Measurements from ENCODE around the gene TOMM70. TPM values are rescaled to one million over a fixed set of nuclear protein-coding genes. Genes with fewer than 3 reads are reported as not detected.
"Not testable (repeated sequence)": the region's sequence is repeated elsewhere in the genome, so short reads cannot be mapped to it uniquely, and the experiment has no call there.

TOMM70 gene
- total and polyA plus RNA-seq, 8 donors: 12.9 to 95.6 (median 24.3) TPM

DNA sequence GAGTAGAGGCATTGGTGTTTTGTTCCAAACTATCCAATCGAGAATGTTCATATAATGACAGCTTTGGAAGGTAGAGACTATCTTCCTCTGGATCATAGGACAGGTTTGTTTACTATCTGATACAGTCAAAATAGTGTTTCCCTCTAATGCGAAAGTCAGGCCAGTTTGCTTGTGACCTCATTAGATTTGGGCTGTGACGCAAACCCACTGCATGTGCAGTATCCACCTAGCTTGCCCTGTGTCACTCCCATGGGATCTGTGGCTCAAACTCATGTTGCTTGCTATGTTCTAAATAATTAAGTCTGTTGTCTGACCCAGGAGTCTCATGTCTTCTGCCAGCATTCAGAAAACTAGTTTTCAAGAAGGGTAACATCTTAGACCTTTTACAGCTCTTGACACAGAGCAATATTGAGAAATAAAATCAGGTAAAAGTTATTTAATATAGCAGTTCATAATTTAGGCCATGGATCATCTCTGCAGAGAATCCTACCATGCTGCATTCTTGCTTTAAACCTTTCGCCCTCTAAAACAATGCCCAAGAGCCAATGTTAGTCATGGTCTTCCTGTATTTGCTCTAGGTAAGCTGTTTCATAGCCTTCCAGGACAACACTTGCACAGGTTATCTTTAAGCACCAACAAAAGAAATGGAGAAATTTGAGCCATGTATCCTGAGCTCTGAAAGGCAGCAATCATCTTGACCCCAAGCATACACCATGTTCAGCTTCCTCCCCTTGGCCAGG is 40.0 kb downstream of the TOMM70 start:
- peaks cover 16 to 88% (median 72%) of the 10 kb centered on the region in 4 donors for H3K36me3 ChIP-seq
- H3K9me3 ChIP-seq: no peaks in the 10 kb centered on the region

GRCh38 chr3:100359035-100359434 is 41.9 kb downstream of the TOMM70 start:
- H3K4me3 ChIP-seq: no peak overlapping the region
- H3K4me1 ChIP-seq: no peaks in the 10 kb centered on the region
- WGBS, 5 donors: 90 to 95% (median 92%) methylated on average over 3 of the region's 3 CpGs
- no peak overlapping the region for H3K27ac ChIP-seq
- TF ChIP-seq EP300 (IDR thresholded peaks at IDR 0.05): no peak
- peaks cover 11 to 88% (median 72%) of the 10 kb centered on the region in 4 donors for H3K36me3 ChIP-seq
- H3K27me3 ChIP-seq: no peaks in the 10 kb centered on the region
- intact Hi-C loops (cut with DNase I; ENCODE audit: low total_unique reads): no loop called here
- DNase-seq: no peak
- no peaks in the 10 kb centered on the region for H3K9me3 ChIP-seq

More for the DNA sequence above, 40.0 kb downstream of the TOMM70 start:
- DNase-seq: no peak
- no peaks in the 10 kb centered on the region for H3K4me1 ChIP-seq
- no peak overlapping the region for H3K4me3 ChIP-seq
- no peak for TF ChIP-seq POLR2A (IDR thresholded peaks at IDR 0.05)
- TF ChIP-seq, protein P1, sequence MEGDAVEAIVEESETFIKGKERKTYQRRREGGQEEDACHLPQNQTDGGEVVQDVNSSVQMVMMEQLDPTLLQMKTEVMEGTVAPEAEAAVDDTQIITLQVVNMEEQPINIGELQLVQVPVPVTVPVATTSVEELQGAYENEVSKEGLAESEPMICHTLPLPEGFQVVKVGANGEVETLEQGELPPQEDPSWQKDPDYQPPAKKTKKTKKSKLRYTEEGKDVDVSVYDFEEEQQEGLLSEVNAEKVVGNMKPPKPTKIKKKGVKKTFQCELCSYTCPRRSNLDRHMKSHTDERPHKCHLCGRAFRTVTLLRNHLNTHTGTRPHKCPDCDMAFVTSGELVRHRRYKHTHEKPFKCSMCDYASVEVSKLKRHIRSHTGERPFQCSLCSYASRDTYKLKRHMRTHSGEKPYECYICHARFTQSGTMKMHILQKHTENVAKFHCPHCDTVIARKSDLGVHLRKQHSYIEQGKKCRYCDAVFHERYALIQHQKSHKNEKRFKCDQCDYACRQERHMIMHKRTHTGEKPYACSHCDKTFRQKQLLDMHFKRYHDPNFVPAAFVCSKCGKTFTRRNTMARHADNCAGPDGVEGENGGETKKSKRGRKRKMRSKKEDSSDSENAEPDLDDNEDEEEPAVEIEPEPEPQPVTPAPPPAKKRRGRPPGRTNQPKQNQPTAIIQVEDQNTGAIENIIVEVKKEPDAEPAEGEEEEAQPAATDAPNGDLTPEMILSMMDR (IDR thresholded peaks at IDR 0.05): no peak
- TF ChIP-seq EP300 (IDR thresholded peaks at IDR 0.05): no peak
- no peak for TF ChIP-seq POLR2AphosphoS5 (IDR thresholded peaks at IDR 0.05)
- H3K27ac ChIP-seq: no peak overlapping the region
- intact Hi-C loops (cut with DNase I; ENCODE audit: low total_unique reads): no loop called here
- no peaks in the 10 kb centered on the region for H3K27me3 ChIP-seq
- WGBS, 5 donors: 86 to 94% (median 93%) methylated on average over 4 of the region's 4 CpGs

DNA sequence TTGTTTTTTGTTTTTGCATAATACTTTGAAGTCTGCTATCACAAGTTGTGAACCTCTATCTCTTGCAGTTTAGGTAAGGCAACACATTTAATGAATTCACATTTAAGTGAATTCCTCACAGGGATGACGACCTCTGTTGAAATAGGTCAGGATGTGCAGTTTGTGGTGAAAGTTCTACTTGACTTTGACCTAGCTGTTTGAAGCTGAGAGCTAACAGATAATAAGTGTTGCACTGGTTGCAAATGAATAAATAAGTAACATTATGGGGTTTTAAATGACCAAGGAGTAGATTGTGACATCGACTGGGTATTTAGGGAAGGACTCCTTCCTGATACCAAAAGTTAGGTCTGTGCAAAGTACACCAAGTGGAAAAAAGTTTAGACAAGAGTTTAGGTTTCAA is 42.5 kb downstream of the TOMM70 start:
- intact Hi-C loops (cut with DNase I; ENCODE audit: low total_unique reads): no loop called here
- no peak for DNase-seq
- H3K27me3 ChIP-seq: no peaks in the 10 kb centered on the region
- TF ChIP-seq POLR2A (IDR thresholded peaks at IDR 0.05): no peak
- no peak for TF ChIP-seq POLR2AphosphoS5 (IDR thresholded peaks at IDR 0.05)
- TF ChIP-seq, protein P1 (IDR thresholded peaks at IDR 0.05): no peak
- TF ChIP-seq EP300 (IDR thresholded peaks at IDR 0.05): no peak
- no peak overlapping the region for H3K4me3 ChIP-seq
- H3K36me3 ChIP-seq: peaks cover 11 to 88% (median 72%) of the 10 kb centered on the region in 4 donors
- 85 to 99% (median 95%) methylated on average over 2 of the region's 2 CpGs for WGBS, 5 donors
- no peaks in the 10 kb centered on the region for H3K9me3 ChIP-seq
- H3K27ac ChIP-seq: no peak overlapping the region
- H3K4me1 ChIP-seq: no peaks in the 10 kb centered on the region

- TF ChIP-seq EP300 (IDR thresholded peaks at IDR 0.05) (no peak), POLR2A (IDR thresholded peaks at IDR 0.05) (no peak)
- no peaks in the 10 kb centered on the region for H3K4me1 ChIP-seq
- H3K36me3 ChIP-seq: peaks cover 23 to 76% (median 68%) of the 10 kb centered on the region in 4 donors
- H3K27me3 ChIP-seq: no peaks in the 10 kb centered on the region
- no peak overlapping the region for H3K4me3 ChIP-seq
- intact Hi-C loops (cut with DNase I; ENCODE audit: low total_unique reads): no loop called here
- DNase-seq: no peak
- no peak overlapping the region for H3K27ac ChIP-seq
- 74 to 90% (median 85%) methylated on average over 3 of the region's 3 CpGs for WGBS, 5 donors
- no peaks in the 10 kb centered on the region for H3K9me3 ChIP-seq
Observed at GRCh38 chr3:100354850-100355249, 46.0 kb downstream of the TOMM70 start.

GRCh38 chr3:100352296-100353231 is 48.3 kb downstream of the TOMM70 start:
- H3K27me3 ChIP-seq: no peaks in the 10 kb centered on the region
- 93 to 95% (median 94%) methylated on average over 10 of the region's 10 CpGs for WGBS, 5 donors
- TF ChIP-seq, protein P1 (IDR thresholded peaks at IDR 0.05): no peak
- TF ChIP-seq POLR2AphosphoS5 (IDR thresholded peaks at IDR 0.05): no peak
- TF ChIP-seq EP300 (IDR thresholded peaks at IDR 0.05): no peak
- TF ChIP-seq POLR2A (IDR thresholded peaks at IDR 0.05): no peak
- H3K36me3 ChIP-seq: peaks cover 25 to 86% (median 81%) of the 10 kb centered on the region in 4 donors
- intact Hi-C loops (cut with DNase I; ENCODE audit: low total_unique reads): no loop called here
- no peaks in the 10 kb centered on the region for H3K4me1 ChIP-seq
- H3K27ac ChIP-seq: no peak overlapping the region
- DNase-seq: no peak
- no peaks in the 10 kb centered on the region for H3K9me3 ChIP-seq
- H3K4me3 ChIP-seq: no peak overlapping the region

DNA sequence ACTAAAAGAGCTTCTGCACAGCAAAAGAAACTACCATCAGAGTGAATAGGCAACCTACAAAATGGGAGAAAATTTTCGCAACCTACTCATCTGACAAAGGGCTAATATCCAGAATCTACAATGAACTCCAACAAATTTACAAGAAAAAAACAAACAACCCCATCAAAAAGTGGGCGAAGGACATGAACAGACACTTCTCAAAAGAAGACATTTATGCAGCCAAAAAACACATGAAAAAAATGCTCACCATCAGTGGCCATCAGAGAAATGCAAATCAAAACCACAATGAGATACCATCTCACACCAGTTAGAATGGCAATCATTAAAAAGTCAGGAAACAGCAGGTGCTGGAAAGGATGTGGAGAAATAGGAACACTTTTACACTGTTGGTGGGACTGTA is 49.1 kb downstream of the TOMM70 start:
- H3K4me3 ChIP-seq; intact Hi-C loops (cut with DNase I; ENCODE audit: low total_unique reads); DNase-seq; H3K27me3 ChIP-seq; H3K27ac ChIP-seq; H3K4me1 ChIP-seq; H3K9me3 ChIP-seq: not testable (repeated sequence)
- H3K36me3 ChIP-seq: peaks cover 32 to 86% (median 83%) of the 10 kb centered on the region in 4 donors
- WGBS, 5 donors: 83 to 100% (median 87%) methylated on average over 1 to 2 of the region's 2 CpGs
